SK-N-SH treated with all-trans-retinoic acid at 6 μM for 48 hours (cell line): ENCODE measurements around the gene FYN.

Experiments used
- ATAC-seq: fragments of 200-7000 bp; cut with Tn5 transposase; 3 replicates; pipeline ENCODE4 v1.9.1; 2020; ENCODE audit warnings: mild to moderate bottlenecking, moderate library complexity
- ARNTL ChIP-seq: fragments of 450-650 bp; formaldehyde crosslinking; IDR thresholded peaks from 2 replicates; pipeline ENCODE4 v1.5.0; 2020; ENCODE audit warnings: low read depth, mild to moderate bottlenecking, moderate library complexity, borderline replicate concordance
- BACH2 ChIP-seq: fragments of 250-450 bp; sonication (Bioruptor Pico); IDR thresholded peaks from 2 replicates; pipeline ENCODE4 v1.9.0; 2021; ENCODE audit warnings: mild to moderate bottlenecking, borderline replicate concordance
- CSRNP3 ChIP-seq: fragments of 250-450 bp; sonication (Bioruptor Pico); IDR thresholded peaks from 2 replicates; pipeline ENCODE4 v1.5.1; 2021; ENCODE audit warnings: mild to moderate bottlenecking, moderate library complexity
- ESRRG ChIP-seq: fragments of 250-450 bp; sonication (Bioruptor Pico); IDR thresholded peaks from 2 replicates; pipeline ENCODE4 v1.6.1; 2021; ENCODE audit warnings: mild to moderate bottlenecking
- GLIS3 ChIP-seq: fragments of 250-450 bp; sonication (Bioruptor Pico); IDR thresholded peaks from 2 replicates; pipeline ENCODE4 v1.5.0; 2020; ENCODE audit warnings: mild to moderate bottlenecking, moderate library complexity
- ISL1 ChIP-seq: fragments of 250-450 bp; sonication (Bioruptor Pico); IDR thresholded peaks from 2 replicates; pipeline ENCODE4 v2.1.2; 2022; ENCODE audit warnings: mild to moderate bottlenecking, moderate library complexity
- OSR1 ChIP-seq: fragments of 250-450 bp; sonication (Bioruptor Pico); IDR thresholded peaks from 2 replicates; pipeline ENCODE4 v1.8.0; 2022; ENCODE audit warnings: moderate library complexity, mild to moderate bottlenecking, inconsistent platforms
- PATZ1 ChIP-seq: fragments of 250-450 bp; sonication (Bioruptor Pico); IDR thresholded peaks from 2 replicates; pipeline ENCODE4 v1.8.0; 2020; ENCODE audit warnings: mild to moderate bottlenecking, moderate library complexity, borderline replicate concordance
- PPARA ChIP-seq: fragments of 250-450 bp; sonication (Bioruptor Pico); IDR thresholded peaks from 2 replicates; pipeline ENCODE4 v1.5.0; 2020; ENCODE audit warnings: mild to moderate bottlenecking, borderline replicate concordance
- RARB ChIP-seq: fragments of 250-450 bp; sonication (Bioruptor Pico); IDR thresholded peaks from 2 replicates; pipeline ENCODE4 v1.8.0; 2021; ENCODE audit warnings: mild to moderate bottlenecking, moderate library complexity
- SNAI2 ChIP-seq: fragments of 250-450 bp; sonication (Bioruptor Pico); IDR thresholded peaks from 2 replicates; pipeline ENCODE4 v1.5.0; 2020; ENCODE audit warnings: mild to moderate bottlenecking, moderate library complexity
- TCF4 ChIP-seq: fragments of 250-450 bp; sonication (Bioruptor Pico); IDR thresholded peaks from 2 replicates; pipeline ENCODE4 v1.8.0; 2021; ENCODE audit warnings: mild to moderate bottlenecking, moderate library complexity, borderline replicate concordance
- TOX ChIP-seq: fragments of 250-450 bp; sonication (Bioruptor Pico); IDR thresholded peaks from 2 replicates; pipeline ENCODE4 v1.8.0; 2021; ENCODE audit warnings: mild to moderate bottlenecking, moderate library complexity, borderline replicate concordance
- ZC3H10 ChIP-seq: fragments of 250-450 bp; sonication (Bioruptor Pico); IDR thresholded peaks from 2 replicates; pipeline ENCODE4 v1.5.1; 2021; ENCODE audit warnings: mild to moderate bottlenecking, moderate library complexity
- ZFP3 ChIP-seq: fragments of 250-450 bp; sonication (Bioruptor Pico); IDR thresholded peaks from 2 replicates; pipeline ENCODE4 v1.5.0; 2020; ENCODE audit warnings: mild to moderate bottlenecking, moderate library complexity
- ZFP30 ChIP-seq: fragments of 450-650 bp; formaldehyde crosslinking; IDR thresholded peaks from 2 replicates; pipeline ENCODE4 v1.5.0; 2022; ENCODE audit warnings: mild to moderate bottlenecking, moderate library complexity
- ZNF565 ChIP-seq: fragments of 450-650 bp; formaldehyde crosslinking; conservative IDR thresholded peaks from 2 replicates; pipeline ENCODE4 v1.5.0; 2020; ENCODE audit warnings: low read depth, mild to moderate bottlenecking, moderate library complexity
- ZNF70 ChIP-seq: fragments of 450-650 bp; formaldehyde crosslinking; IDR thresholded peaks from 2 replicates; pipeline ENCODE4 v1.5.0; 2020; ENCODE audit warnings: mild to moderate bottlenecking, moderate library complexity
- ZNF8 ChIP-seq: fragments of 450-650 bp; formaldehyde crosslinking; IDR thresholded peaks from 2 replicates; pipeline ENCODE4 v1.5.0; 2020; ENCODE audit warnings: mild to moderate bottlenecking, moderate library complexity
- TF ChIP-seq, protein P1 (sequence below): fragments of 250-450 bp; sonication (Bioruptor Pico); IDR thresholded peaks from 2 replicates; pipeline ENCODE4 v1.5.1; 2020; ENCODE audit warnings: low read depth, mild to moderate bottlenecking, moderate library complexity

FYN gene

GRCh38 chr6:111776236-111777221 is 96.7 kb downstream of the FYN start:
- ATAC-seq = no peak
- no peak for TF ChIP-seq ISL1 (CRISPR knock-in tag)
- TF ChIP-seq PPARA = no peak
- no peak for TF ChIP-seq BACH2 (CRISPR knock-in tag)
- peak; percentile 15; the same call in 1 of the 2 replicates for TF ChIP-seq TCF4

DNA sequence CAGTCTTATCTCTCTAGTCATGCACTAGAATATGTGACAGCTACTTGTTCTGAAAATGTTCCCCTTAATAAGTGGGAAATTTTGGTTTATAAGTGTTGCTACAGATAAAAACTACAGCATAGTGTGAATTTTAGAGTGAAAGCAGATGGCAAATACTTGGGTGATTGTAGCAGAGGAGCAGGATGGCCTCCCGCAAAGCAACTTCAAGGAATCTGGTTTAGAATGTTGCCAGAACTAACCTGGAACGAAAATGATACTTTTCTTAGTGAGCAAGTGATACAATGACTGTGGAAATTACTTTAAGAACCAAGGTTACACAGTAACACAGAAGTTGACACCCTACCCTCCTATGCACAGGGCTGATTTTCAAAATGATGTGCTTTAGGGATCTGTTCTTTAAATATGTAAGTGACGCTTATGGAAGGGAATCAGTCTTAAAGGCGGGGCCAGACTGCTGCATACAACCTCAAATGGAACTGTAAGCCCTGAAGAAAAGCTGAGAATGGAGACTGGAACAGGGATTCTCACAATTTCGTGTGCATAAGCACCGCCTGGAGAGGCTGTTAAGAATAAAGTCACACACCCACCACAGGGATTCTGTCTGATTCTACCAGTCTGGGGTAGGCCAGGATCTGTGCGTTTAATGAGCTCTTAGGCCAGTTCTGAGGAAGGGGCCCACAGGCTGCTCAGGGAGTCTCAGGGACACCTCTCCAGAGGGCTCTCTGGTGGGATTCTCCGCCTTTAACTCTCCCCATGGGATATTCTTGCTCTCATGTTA is 97.9 kb downstream of the FYN start:
- no peak for ATAC-seq
- TF ChIP-seq RARB (no peak), ISL1 (CRISPR knock-in tag) (no peak), ESRRG (CRISPR knock-in tag) (no peak), ZNF70 (CRISPR knock-in tag) (no peak), CSRNP3 (CRISPR knock-in tag) (no peak), BACH2 (CRISPR knock-in tag) (no peak), ARNTL (CRISPR knock-in tag) (no peak), GLIS3 (CRISPR knock-in tag) (no peak), ZNF8 (CRISPR knock-in tag) (no peak)

DNA sequence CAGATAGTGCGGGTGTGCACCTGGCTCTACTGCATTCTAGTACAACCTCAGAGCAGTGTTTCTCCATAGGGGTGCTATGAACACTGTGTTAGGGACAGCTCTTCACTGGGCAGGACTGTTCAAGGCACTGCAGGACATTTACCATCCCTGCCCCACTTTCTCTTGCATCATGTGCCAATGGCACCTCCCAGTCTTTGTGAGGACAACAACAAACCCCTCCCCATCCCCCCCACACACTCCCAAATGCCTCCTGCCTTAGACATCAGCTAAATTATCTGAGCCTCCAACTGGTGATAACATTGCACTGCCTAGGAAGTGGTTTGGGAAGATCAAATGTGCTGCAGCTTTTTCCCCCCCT is 98.9 kb downstream of the FYN start:
- peak; percentile 31; the same call in 1 of the 3 replicates for ATAC-seq
- TF ChIP-seq ESRRG (CRISPR knock-in tag) = no peak
- no peak for TF ChIP-seq ZNF565 (CRISPR knock-in tag)
- TF ChIP-seq, protein P1, sequence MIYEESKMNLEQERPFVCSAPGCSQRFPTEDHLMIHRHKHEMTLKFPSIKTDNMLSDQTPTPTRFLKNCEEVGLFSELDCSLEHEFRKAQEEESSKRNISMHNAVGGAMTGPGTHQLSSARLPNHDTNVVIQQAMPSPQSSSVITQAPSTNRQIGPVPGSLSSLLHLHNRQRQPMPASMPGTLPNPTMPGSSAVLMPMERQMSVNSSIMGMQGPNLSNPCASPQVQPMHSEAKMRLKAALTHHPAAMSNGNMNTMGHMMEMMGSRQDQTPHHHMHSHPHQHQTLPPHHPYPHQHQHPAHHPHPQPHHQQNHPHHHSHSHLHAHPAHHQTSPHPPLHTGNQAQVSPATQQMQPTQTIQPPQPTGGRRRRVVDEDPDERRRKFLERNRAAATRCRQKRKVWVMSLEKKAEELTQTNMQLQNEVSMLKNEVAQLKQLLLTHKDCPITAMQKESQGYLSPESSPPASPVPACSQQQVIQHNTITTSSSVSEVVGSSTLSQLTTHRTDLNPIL (CRISPR knock-in tag) = no peak
- TF ChIP-seq TOX (CRISPR knock-in tag) = no peak
- TF ChIP-seq TCF4 = no peak
- TF ChIP-seq ZFP30 (CRISPR knock-in tag) = no peak
- no peak for TF ChIP-seq GLIS3 (CRISPR knock-in tag)
- no peak for TF ChIP-seq OSR1
- no peak for TF ChIP-seq ZC3H10 (CRISPR knock-in tag)
- TF ChIP-seq ZFP3 (CRISPR knock-in tag) = no peak

GRCh38 chr6:111773501-111774345 is 99.5 kb downstream of the FYN start:
- no peak for ATAC-seq
- TF ChIP-seq ESRRG (CRISPR knock-in tag) (no peak), SNAI2 (CRISPR knock-in tag) (no peak), PATZ1 (CRISPR knock-in tag) (no peak), ZC3H10 (CRISPR knock-in tag) (no peak), CSRNP3 (CRISPR knock-in tag) (no peak), RARB (no peak), ZNF565 (CRISPR knock-in tag) (no peak), ZNF70 (CRISPR knock-in tag) (no peak), GLIS3 (CRISPR knock-in tag) (no peak), OSR1 (no peak), BACH2 (CRISPR knock-in tag) (no peak), ZNF8 (CRISPR knock-in tag) (no peak), ZFP3 (CRISPR knock-in tag) (no peak), TOX (CRISPR knock-in tag) (no peak), ISL1 (CRISPR knock-in tag) (no peak), ARNTL (CRISPR knock-in tag) (no peak), ZFP30 (CRISPR knock-in tag) (no peak)
- TF ChIP-seq, protein P1 (CRISPR knock-in tag) = no peak
